ENCODE data around the gene NPAS3. TPM values are rescaled to one million over a fixed set of nuclear protein-coding genes. Genes with fewer than 3 reads are reported as not detected.

The NPAS3 gene
- total and polyA plus RNA-seq, 2 of the 8 experiments (the other 6 are each of a cell fraction or from before 2014, with no cell fraction given): 0.11 to 0.60 TPM

DNA sequence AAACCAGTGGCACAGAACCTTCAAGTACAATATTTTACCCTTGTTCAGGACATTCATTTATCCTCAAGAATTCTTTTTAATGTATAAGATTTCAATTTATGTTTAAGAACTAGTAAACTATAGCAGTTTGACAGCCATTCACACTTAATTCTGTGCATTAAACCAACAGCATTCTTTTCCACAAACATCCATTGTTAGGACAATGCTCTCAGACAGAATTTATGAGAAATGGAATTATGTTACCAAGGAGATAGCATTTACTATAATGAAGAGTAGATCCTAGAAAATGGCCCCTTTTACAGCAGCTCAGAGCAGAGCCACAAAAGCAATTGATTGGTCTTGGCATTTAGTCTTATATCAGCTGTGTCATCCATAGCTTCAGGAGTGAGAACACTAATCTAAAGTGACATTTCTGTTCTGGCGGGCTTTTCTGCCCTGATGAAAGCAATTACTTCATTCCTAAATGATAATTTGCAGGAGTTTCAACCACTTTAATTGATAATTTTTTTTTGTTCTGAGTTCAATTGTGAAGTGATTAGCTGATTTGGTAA lies 268.9 kb downstream of the NPAS3 start:
- no peak overlapping the region for H3K4ac ChIP-seq (replicated peaks; ENCODE audit: insufficient read length, low read depth, low read length)
- H4K8ac ChIP-seq (ENCODE audit: extremely low read depth, insufficient read depth, low read length): no peak overlapping the region
- no peaks in the 10 kb centered on the region for H3K4me1 ChIP-seq (replicated peaks in 1 of 4; ENCODE audit: control insufficient read depth in 3 of 4, insufficient read depth in 4 of 4, low read length in 3 of 4)
- 100% methylated on average over 1 of the region's 1 CpG; no CpG with 5 or more reads in 1 of the 2 experiments for WGBS, 2 experiments (ENCODE audit: extremely low coverage in 1 of 2, insufficient coverage in 1 of 2, insufficient read length in 1 of 2, insufficient replicate concordance in 2 of 2, low coverage in 1 of 2, low lambda C conversion rate in 2 of 2, missing lambda C conversion rate in 1 of 2)
- no peaks in the 10 kb centered on the region for H4K20me1 ChIP-seq (replicated peaks in 1 of 2; ENCODE audit: control insufficient read depth in 1 of 2, insufficient read depth in 2 of 2, low read length in 2 of 2)
- POLR2A ChIA-PET (ENCODE audit: partially characterized antibody): no interaction called here
- no peaks in the 10 kb centered on the region for H3K27me3 ChIP-seq (replicated peaks in 1 of 4; ENCODE audit: control insufficient read depth in 3 of 4, extremely low read depth in 1 of 4, insufficient read depth in 3 of 4, low read length in 3 of 4)
- no peak overlapping the region for H3K56ac ChIP-seq (replicated peaks; ENCODE audit: insufficient read length, low read depth, low read length)
- H3K79me2 ChIP-seq (ENCODE audit: control insufficient read depth in 1 of 2, insufficient read depth in 2 of 2, low read length in 2 of 2): no peaks in the 10 kb centered on the region
- H3K79me1 ChIP-seq (ENCODE audit: low read depth, low read length): no peaks in the 10 kb centered on the region
- H3K23ac ChIP-seq (ENCODE audit: insufficient read length): no peak overlapping the region
- no peak overlapping the region for H2AFZ ChIP-seq (ENCODE audit: low read length)
- no peak overlapping the region for H3K4me2 ChIP-seq (ENCODE audit: insufficient read depth in 1 of 2, low read depth in 2 of 2, low read length in 2 of 2)
- H4K91ac ChIP-seq (replicated peaks; ENCODE audit: insufficient read length, low read length): no peak overlapping the region
- CTCF ChIA-PET (ENCODE audit: partially characterized antibody): no interaction called here
- no peaks in the 10 kb centered on the region for H3K36me3 ChIP-seq (ENCODE audit: control insufficient read depth in 2 of 4, insufficient read depth in 4 of 4, low read length in 3 of 4)
- no peak overlapping the region for H2BK5ac ChIP-seq (ENCODE audit: low read depth, low read length)
- H2BK12ac ChIP-seq (ENCODE audit: low read depth, low read length): no peak overlapping the region
- no peak overlapping the region for H2BK20ac ChIP-seq (ENCODE audit: low read length)
- no peak overlapping the region for H2BK15ac ChIP-seq (ENCODE audit: low read length)
- H2BK120ac ChIP-seq (replicated peaks; ENCODE audit: low read depth, low read length): no peak overlapping the region
- H3K23me2 ChIP-seq (ENCODE audit: low read depth, low read length): no peaks in the 10 kb centered on the region
- no peak overlapping the region for H3K4me3 ChIP-seq (ENCODE audit: extremely low read depth in 1 of 4, insufficient read depth in 2 of 4, low read depth in 3 of 4, low read length in 4 of 4)
- no peak overlapping the region for H3K9ac ChIP-seq (replicated peaks in 1 of 4; ENCODE audit: extremely low read depth in 1 of 4, low read depth in 3 of 4, low read length in 3 of 4)
- no peaks in the 10 kb centered on the region for H3K9me3 ChIP-seq (ENCODE audit: insufficient read depth in 2 of 2, low read depth in 1 of 2, low read length in 1 of 2)
- H2AK5ac ChIP-seq (ENCODE audit: low read depth, low read length): no peak overlapping the region
- DNase-seq (ENCODE audit: low read depth in 1 of 2, low spot score in 2 of 2) (no peak), FAIRE-seq (no peak)
- H3K27ac ChIP-seq (ENCODE audit: low read depth, low read length): no peak overlapping the region
- no peak overlapping the region for H3K14ac ChIP-seq (ENCODE audit: insufficient read length)
- no peak overlapping the region for H3K18ac ChIP-seq (ENCODE audit: extremely low read depth, low read length)
- no peak overlapping the region for H4K5ac ChIP-seq (ENCODE audit: insufficient read length, low read depth, low read length)
- no peak for TF ChIP-seq YY1 (IDR thresholded peaks at IDR 0.05; ENCODE audit: low read depth, low read length)
- TF ChIP-seq RBBP5 (IDR thresholded peaks at IDR 0.05; ENCODE audit: borderline replicate concordance, low read depth, low read length): no peak
- no peak for TF ChIP-seq POLR2A (IDR thresholded peaks at IDR 0.05; ENCODE audit: control extremely low read depth in 1 of 2, low read depth in 2 of 2, low read length in 2 of 2)

Measured in H1 (cell line).